ELR (cell line): ENCODE measurements around the gene FES.
A peak's percentile ranks its signal among the peaks of the same experiment; 100 is the strongest.

Experiments
- DNase-seq: peaks from one replicate; pipeline ENCODE4 v3.0.0-alpha.2; 2015; ENCODE audit warnings: low read depth

The FES gene

DNA sequence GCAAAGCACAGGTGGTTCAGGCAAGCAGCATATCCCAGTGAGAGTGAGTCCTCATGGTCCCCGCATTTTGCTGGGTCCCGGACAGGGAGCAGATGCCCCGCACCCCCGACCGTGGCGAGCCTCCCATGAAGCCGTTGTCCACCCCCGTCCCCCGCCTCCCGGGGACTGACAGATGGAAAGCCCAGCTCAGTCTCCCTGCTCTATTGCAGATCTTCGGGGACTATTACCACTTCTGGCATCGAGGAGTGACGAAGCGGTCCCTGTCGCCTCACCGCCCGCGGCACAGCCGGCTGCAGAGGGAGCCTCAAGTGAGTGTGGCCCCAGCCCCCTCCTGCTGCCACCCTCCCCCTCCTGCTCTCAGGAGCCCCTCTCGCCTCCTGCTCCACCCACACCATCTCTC is 8.3 kb upstream of the FES start:
- no peak for DNase-seq

DNA sequence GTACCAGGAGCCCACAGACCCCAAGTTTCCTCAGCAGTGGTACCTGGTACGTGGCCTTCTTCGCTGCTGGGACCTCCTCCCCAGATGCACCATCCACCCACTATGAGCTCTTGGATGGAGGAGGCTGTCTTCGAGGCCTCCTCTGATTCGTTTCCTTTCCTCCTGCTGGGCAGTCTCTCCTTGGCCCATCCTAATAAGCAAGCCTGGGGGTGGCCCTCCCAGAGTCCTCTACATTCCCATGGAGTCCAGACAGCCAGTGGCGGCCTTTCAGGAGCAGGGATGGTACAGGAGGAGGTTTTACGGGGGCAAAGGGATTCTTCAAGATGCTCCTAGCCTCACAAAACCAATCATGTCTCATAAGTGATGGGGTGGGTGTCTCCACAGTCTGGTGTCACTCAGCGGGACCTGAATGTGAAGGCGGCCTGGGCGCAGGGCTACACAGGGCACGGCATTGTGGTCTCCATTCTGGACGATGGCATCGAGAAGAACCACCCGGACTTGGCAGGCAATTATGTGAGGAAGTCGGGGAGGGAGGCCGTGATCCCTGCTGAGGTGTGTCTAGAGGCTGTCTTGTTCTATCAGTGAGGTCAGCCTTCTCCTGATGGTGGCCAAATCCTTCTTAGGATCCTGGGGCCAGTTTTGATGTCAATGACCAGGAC is 7.7 kb upstream of the FES start:
- DNase-seq: no peak

DNA sequence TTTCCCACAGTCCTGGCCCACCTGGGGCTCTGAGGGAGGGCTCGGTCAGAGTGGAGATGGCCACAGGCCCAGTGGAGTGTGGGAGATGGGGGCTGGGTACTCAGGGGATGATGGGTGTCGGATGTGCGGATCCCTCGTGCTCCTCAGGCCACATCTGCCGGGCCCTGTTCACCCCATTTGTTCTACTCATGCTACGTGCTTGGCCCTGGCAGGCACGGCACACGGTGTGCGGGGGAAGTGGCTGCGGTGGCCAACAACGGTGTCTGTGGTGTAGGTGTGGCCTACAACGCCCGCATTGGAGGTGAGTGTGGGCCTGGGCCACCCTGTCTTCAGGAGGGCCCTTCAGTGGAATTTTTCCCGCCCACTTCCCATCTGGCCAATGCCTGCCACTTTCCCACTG is 7.0 kb upstream of the FES start:
- DNase-seq: no peak

DNA sequence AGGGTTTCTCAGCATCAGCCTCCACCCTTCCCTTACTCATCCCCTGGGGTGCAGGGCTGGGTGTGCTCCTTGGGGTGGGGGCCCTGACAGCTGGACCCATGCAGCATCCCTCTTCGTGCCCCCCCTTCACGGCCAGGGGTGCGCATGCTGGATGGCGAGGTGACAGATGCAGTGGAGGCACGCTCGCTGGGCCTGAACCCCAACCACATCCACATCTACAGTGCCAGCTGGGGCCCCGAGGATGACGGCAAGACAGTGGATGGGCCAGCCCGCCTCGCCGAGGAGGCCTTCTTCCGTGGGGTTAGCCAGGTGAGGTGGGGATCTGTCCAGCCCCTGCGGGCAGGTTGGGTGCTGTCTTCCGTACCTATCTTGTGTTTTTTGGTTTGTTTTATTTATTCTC is 6.3 kb upstream of the FES start:
- no peak for DNase-seq

DNA sequence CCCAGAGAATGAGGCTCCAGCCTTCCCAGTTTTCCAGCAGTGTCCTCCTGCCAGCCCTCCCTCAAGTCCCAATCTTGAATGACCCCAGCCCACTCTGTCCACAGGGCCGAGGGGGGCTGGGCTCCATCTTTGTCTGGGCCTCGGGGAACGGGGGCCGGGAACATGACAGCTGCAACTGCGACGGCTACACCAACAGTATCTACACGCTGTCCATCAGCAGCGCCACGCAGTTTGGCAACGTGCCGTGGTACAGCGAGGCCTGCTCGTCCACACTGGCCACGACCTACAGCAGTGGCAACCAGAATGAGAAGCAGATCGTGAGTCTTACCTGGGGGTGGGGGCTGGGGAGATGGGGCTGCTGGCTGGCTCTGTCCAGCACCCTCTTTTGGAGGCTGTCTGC is 5.6 kb upstream of the FES start:
- no peak for DNase-seq

DNA sequence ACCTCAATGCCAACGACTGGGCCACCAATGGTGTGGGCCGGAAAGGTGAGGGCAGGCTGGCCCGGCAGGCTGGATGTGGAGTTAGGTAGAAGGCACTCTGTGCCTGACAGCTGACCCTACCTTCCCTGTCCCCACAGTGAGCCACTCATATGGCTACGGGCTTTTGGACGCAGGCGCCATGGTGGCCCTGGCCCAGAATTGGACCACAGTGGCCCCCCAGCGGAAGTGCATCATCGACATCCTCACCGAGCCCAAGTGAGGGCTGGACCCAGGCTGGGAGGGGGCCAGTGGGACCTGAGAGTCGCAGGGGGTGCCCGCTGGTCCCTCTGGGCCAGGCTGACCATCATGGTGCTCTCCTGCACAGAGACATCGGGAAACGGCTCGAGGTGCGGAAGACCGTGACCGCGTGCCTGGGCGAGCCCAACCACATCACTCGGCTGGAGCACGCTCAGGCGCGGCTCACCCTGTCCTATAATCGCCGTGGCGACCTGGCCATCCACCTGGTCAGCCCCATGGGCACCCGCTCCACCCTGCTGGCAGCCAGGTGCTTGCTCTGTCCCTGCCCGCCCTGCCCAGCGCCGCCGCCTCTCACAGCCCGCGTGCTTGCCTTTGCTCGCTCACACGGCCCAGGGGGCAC is 4.5 kb upstream of the FES start:
- DNase-seq: no peak

DNA sequence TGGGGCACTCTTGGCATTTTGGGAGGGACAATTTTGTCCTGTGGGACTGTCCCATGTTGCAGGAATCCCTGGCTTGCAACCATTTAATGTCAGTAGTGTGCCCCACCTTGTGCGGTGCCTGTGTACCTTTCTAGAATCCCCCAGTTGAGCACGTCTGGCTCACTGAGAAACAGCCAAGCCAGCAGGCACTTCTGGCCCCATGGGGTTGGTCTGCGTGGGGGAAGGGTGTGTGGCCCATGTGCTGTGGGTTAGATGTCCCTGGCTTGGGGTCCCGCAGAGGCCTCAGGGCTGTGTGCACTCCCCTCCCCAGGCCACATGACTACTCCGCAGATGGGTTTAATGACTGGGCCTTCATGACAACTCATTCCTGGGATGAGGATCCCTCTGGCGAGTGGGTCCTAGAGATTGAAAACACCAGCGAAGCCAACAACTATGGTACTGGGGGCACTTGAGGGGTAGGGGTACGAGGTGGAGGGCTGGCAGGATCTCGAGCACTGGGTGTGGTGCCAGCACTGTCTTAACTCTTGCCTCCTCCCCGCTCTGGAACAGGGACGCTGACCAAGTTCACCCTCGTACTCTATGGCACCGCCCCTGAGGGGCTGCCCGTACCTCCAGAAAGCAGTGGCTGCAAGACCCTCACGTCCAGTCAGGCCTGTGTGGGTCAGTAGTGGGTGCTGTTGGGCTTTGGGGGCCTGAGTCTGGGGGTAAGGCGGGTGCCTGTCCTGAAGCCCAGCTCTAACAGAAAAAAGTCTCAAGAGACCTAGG is 3.7 kb upstream of the FES start:
- no peak for DNase-seq

DNA sequence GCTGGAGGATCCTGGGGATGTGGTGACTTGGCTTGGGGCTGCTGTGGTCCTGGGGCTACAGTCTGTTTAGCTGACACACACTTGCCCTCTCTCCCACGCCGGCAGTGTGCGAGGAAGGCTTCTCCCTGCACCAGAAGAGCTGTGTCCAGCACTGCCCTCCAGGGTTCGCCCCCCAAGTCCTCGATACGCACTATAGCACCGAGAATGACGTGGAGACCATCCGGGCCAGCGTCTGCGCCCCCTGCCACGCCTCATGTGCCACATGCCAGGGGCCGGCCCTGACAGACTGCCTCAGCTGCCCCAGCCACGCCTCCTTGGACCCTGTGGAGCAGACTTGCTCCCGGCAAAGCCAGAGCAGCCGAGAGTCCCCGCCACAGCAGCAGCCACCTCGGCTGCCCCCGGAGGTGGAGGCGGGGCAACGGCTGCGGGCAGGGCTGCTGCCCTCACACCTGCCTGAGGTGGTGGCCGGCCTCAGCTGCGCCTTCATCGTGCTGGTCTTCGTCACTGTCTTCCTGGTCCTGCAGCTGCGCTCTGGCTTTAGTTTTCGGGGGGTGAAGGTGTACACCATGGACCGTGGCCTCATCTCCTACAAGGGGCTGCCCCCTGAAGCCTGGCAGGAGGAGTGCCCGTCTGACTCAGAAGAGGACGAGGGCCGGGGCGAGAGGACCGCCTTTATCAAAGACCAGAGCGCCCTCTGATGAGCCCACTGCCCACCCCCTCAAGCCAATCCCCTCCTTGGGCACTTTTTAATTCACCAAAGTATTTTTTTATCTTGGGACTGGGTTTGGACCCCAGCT is 2.9 kb upstream of the FES start:
- no peak for DNase-seq

DNA sequence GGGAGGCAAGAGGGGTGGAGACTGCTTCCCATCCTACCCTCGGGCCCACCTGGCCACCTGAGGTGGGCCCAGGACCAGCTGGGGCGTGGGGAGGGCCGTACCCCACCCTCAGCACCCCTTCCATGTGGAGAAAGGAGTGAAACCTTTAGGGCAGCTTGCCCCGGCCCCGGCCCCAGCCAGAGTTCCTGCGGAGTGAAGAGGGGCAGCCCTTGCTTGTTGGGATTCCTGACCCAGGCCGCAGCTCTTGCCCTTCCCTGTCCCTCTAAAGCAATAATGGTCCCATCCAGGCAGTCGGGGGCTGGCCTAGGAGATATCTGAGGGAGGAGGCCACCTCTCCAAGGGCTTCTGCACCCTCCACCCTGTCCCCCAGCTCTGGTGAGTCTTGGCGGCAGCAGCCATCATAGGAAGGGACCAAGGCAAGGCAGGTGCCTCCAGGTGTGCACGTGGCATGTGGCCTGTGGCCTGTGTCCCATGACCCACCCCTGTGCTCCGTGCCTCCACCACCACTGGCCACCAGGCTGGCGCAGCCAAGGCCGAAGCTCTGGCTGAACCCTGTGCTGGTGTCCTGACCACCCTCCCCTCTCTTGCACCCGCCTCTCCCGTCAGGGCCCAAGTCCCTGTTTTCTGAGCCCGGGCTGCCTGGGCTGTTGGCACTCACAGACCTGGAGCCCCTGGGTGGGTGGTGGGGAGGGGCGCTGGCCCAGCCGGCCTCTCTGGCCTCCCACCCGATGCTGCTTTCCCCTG is 2.2 kb upstream of the FES start:
- DNase-seq: no peak

DNA sequence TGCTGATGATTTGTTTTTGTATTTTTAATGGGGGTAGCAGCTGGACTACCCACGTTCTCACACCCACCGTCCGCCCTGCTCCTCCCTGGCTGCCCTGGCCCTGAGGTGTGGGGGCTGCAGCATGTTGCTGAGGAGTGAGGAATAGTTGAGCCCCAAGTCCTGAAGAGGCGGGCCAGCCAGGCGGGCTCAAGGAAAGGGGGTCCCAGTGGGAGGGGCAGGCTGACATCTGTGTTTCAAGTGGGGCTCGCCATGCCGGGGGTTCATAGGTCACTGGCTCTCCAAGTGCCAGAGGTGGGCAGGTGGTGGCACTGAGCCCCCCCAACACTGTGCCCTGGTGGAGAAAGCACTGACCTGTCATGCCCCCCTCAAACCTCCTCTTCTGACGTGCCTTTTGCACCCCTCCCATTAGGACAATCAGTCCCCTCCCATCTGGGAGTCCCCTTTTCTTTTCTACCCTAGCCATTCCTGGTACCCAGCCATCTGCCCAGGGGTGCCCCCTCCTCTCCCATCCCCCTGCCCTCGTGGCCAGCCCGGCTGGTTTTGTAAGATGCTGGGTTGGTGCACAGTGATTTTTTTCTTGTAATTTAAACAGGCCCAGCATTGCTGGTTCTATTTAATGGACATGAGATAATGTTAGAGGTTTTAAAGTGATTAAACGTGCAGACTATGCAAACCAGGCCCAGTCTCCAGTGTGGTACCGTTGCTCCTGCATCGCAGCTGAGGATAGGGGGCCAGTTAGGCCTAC is 1.4 kb upstream of the FES start:
- no peak for DNase-seq

DNA sequence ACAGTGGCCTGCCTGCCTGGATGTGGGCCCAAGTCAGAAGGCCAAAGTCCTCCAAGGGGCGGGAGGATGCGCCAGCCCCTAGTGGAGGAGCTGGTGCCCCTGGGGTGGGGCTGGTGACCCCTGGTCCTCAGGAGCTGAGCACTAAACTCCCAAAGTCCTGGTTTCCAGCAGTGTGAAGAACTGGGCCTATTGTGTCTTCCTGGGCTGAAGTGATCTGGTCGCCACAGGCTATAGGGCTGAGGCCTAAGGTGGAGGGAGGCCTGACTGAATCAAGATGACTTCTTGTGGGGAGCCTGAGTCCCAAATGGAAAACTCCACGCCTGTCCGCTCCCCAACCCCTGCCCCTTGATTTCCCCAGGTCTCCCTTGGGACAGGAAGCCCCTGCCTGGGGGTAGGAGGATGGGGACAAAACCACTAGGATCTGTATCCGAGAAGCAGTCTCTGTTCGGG is 753 bp upstream of the FES start:
- no peak for DNase-seq

DNA sequence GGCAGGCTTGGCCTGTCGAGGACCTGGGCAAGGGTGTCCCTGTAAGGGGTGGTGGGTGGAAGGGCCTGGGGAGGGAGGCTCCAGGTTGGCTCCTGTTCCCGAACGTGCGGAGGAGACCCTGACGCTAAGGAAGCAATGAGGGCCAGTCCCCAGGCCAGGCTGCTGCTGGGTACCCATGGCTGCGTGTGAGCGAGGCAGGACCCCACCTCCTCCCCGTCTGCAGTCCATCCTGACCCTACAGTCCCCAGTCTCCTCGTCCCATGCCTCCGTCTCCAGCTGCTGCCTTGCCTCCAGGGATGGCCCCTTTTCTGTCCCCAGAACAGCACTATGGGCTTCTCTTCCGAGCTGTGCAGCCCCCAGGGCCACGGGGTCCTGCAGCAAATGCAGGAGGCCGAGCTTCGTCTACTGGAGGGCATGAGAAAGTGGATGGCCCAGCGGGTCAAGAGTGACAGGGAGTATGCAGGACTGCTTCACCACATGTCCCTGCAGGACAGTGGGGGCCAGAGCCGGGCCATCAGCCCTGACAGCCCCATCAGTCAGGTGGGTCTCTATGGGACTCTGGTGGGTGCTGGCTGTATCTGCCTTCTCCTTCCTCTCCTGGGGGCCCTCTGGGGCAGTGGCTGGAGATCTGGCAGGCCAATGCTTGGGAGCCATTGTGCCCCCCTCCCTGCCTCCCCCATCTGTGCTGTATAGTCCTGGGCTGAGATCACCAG is 571 bp downstream of the FES start:
- no peak for DNase-seq

DNA sequence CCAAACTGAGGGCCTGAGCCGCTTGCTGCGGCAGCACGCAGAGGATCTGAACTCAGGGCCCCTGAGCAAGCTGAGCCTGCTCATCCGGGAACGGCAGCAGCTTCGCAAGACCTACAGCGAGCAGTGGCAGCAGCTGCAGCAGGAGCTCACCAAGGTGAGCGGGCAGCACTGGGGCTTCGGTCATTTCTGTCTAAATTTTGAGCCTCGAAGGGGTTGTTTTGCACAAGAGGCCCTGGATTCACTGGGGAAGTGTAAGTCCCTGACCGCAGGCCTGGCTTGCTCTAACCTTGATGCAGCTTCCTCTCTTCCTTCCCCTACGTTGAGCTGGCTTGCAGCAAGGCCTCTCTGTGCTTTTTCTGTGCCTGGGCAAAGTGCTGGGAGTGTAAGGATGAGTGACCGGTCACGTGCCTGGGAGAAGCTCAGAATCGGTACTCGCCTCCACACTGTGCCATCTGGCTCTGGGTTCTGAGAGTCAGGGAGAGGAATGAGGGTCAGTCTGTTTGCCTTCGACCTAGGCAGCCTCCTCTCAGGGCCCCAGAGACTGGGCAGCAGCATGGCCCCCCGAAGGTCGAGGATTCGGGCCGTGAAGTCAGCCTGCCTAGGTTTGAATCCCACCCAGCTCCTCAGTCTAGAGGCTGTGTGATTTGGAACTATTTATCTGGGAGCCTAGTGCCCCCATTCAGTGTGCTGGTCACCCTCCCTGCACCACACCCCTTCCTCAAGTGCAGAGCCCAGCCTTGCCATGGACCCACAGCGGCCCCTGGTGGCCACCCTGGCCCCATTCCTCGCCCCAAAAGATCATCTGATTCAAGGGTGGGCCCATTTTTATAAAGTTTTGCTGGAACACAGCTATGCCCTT is 1.4 kb downstream of the FES start:
- DNase-seq: peak; percentile 67

DNA sequence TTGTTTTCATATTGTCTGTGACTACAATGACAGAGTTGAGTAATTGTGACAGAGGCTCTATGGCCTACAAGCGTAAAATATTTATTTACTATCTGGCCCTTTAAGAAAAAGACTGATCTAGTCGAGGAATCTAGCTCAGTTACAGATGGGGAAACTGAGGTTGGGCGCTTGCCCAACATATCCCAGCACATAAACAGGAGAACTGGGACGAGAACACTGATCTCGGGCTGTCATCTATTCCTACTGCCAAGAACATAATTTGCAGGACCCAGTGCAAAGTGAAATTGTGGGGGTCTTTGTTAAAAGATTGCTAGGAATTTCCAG is 1.9 kb downstream of the FES start:
- DNase-seq: no peak

DNA sequence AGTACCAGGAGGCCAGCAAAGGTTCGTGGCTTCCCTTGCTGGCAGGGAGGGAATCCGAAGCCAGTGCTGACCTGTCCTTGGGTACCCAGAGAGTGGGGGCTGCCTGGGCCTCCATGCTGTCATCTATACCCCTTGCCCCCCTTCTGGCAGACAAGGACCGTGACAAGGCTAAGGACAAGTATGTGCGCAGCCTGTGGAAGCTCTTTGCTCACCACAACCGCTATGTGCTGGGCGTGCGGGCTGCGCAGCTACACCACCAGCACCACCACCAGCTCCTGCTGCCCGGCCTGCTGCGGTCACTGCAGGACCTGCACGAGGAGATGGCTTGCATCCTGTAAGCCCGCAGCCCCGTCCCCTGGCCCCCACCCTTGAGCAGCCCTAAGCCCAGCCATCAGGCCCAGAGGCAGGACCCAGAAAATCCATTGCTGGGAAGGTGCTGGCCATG is 2.8 kb downstream of the FES start:
- DNase-seq: no peak

DNA sequence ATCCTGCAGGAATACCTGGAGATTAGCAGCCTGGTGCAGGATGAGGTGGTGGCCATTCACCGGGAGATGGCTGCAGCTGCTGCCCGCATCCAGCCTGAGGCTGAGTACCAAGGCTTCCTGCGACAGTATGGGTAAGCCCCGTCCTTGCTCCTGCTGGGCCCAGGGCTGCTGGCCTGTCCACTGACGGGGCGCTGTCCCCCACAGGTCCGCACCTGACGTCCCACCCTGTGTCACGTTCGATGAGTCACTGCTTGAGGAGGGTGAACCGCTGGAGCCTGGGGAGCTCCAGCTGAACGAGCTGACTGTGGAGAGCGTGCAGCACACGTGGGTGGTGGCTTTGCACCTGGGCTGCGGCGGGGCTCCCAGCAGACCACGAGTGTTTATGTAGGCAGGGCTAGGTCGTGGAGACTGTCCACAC is 5.0 kb downstream of the FES start:
- no peak for DNase-seq

DNA sequence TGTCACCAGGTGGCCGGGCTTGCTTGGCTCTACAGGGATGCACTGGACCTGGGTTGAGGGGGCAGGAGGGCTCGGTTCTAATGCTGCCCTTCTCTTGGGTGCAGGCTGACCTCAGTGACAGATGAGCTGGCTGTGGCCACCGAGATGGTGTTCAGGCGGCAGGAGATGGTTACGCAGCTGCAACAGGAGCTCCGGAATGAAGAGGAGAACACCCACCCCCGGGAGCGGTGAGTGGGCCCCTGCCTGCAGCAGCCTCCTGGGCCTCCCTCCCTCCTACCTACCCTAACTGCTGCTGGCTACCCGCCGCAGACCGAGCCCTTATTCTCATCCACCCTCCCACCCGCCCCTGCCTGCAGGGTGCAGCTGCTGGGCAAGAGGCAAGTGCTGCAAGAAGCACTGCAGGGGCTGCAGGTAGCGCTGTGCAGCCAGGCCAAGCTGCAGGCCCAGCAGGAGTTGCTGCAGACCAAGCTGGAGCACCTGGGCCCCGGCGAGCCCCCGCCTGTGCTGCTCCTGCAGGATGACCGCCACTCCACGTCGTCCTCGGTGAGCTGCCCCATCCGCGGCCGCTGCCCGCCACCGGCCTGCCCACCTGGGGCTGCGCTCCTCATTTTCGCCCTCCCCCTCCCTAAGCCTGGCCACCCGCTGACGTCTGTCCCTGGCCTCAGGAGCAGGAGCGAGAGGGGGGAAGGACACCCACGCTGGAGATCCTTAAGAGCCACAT is 5.6 kb downstream of the FES start:
- no peak for DNase-seq

DNA sequence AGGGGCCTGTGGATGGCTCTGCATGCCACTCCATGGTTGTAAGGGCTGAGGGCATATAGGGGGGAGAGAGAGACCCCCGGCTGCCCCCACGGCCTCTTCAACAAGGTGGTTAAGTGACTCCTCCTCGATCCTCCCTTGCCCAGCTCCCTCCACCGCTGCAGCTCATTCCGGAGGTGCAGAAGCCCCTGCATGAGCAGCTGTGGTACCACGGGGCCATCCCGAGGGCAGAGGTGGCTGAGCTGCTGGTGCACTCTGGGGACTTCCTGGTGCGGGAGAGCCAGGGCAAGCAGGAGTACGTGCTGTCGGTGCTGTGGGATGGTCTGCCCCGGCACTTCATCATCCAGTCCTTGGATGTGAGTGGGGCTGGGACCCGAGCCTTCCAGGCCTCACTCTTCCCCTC is 6.5 kb downstream of the FES start:
- DNase-seq: no peak
